ENCODE results near the gene ARL6IP4. TPM values are rescaled to one million over a fixed set of nuclear protein-coding genes. Genes with fewer than 3 reads are reported as not detected.

Gene ARL6IP4
- total RNA-seq, 1 experiment from 2014 or later = 132 TPM

GRCh38 chr12:122997343-122998250, 17.1 kb downstream of the ARL6IP4 start:
- WGBS (ENCODE audit: extremely low coverage, insufficient read length, low lambda C conversion rate) = no CpG with 5 or more reads among the region's 25 CpGs
- no peaks in the 10 kb centered on the region for H4K20me1 ChIP-seq (ENCODE audit: control insufficient read depth, insufficient read depth, insufficient read length)
- no peak overlapping the region for H3K9ac ChIP-seq (ENCODE audit: extremely low read depth, insufficient read length, low read length)
- no peaks in the 10 kb centered on the region for H3K4me1 ChIP-seq (ENCODE audit: insufficient read depth, low read length)
- H2AK5ac ChIP-seq (ENCODE audit: insufficient read length, low read length) = no peak overlapping the region
- H4K91ac ChIP-seq (ENCODE audit: insufficient read length, low read depth, low read length) = no peak overlapping the region
- no peaks in the 10 kb centered on the region for H3K23me2 ChIP-seq (ENCODE audit: insufficient read length, low read depth, low read length, poor library complexity, severe bottlenecking)
- H2AFZ ChIP-seq (ENCODE audit: low read length) = no peak overlapping the region
- no peak overlapping the region for H4K5ac ChIP-seq (ENCODE audit: insufficient read length, low read depth, low read length)
- H3K27ac ChIP-seq (ENCODE audit: insufficient read length, low read depth, low read length) = no peak overlapping the region
- H3K27me3 ChIP-seq (ENCODE audit: insufficient read depth, low read length) = no peaks in the 10 kb centered on the region
- H3K4me2 ChIP-seq (ENCODE audit: insufficient read depth, insufficient read length, low read length) = no peak overlapping the region
- no peak overlapping the region for H3K56ac ChIP-seq (ENCODE audit: insufficient read length, low read depth, low read length)
- H3K23ac ChIP-seq (ENCODE audit: insufficient read length, low read depth, low read length) = no peak overlapping the region
- Mint-ChIP-seq H3K9me3 (no peaks in the 10 kb centered on the region), H3K4me1 (0 out of 4 replicates have a peak, but pooled peaks cover 0 to under 1% of the 10 kb centered on the region in 2 experiments), H3K27ac (no peak overlapping the region), H3K4me3 (no peak overlapping the region), H3K36me3 (ENCODE audit: insufficient read depth in 1 of 3, low read depth in 3 of 3) (no peaks in the 10 kb centered on the region), H3K27me3 (ENCODE audit: low read depth) (no peaks in the 10 kb centered on the region; the same call in 1 of the 2 replicates)
- no peak overlapping the region for H4K8ac ChIP-seq (replicated peaks; ENCODE audit: insufficient read length, low read depth, low read length)
- H3K79me1 ChIP-seq (ENCODE audit: insufficient read depth, low read depth, low read length, poor library complexity, severe bottlenecking) = no peaks in the 10 kb centered on the region
- no peak overlapping the region for H3T11ph ChIP-seq (ENCODE audit: low read length)
- no peak overlapping the region for H2BK20ac ChIP-seq (ENCODE audit: low read depth, low read length, poor library complexity, severe bottlenecking)
- no peak for TF ChIP-seq CTCF (conservative IDR thresholded peaks at IDR 0.05)
- no peaks in the 10 kb centered on the region for H3K9me3 ChIP-seq (ENCODE audit: control insufficient read depth, low read depth, low read length)
- no peak overlapping the region for H3K4ac ChIP-seq (ENCODE audit: low read depth, low read length)
- DNase-seq = no peak
- H3K79me2 ChIP-seq (ENCODE audit: insufficient read depth, low read length) = no peaks in the 10 kb centered on the region
- H2BK5ac ChIP-seq (ENCODE audit: insufficient read length, low read length) = no peak overlapping the region
- H3K18ac ChIP-seq (ENCODE audit: insufficient read length, low read depth, low read length) = no peak overlapping the region
- H3K14ac ChIP-seq (ENCODE audit: insufficient read depth, low read length) = no peak overlapping the region; the same call in 1 of the 2 replicates
- H2BK15ac ChIP-seq (ENCODE audit: low read depth, low read length) = no peak overlapping the region
- H2BK120ac ChIP-seq (ENCODE audit: low read depth, low read length, poor library complexity, severe bottlenecking) = no peak overlapping the region
- no peak overlapping the region for H2BK12ac ChIP-seq (ENCODE audit: insufficient read length, low read depth, low read length)
